Esophagus (tissue), 2 donors: ENCODE results near the gene TIGD1. TPM values are rescaled to one million over a fixed set of nuclear protein-coding genes. Genes with fewer than 3 reads are reported as not detected.

ENCODE experiments used
- H3K27ac ChIP-seq, 2 donors: one replicate each; pipeline ENCODE4 v1.5.1; 2013; ENCODE audit warnings: low read depth in 2 of 2, mild to moderate bottlenecking in 2 of 2, inconsistent platforms in 1 of 2, low read length in 1 of 2, moderate library complexity in 1 of 2
- H3K27me3 ChIP-seq, 2 donors: one replicate each; pipeline ENCODE4 v1.6.1; 2013; ENCODE audit warnings: low read length in 2 of 2, control low read depth in 1 of 2, mild to moderate bottlenecking in 1 of 2; ENCODE audit not compliant: insufficient read depth in 2 of 2, control insufficient read depth in 1 of 2
- H3K36me3 ChIP-seq, 2 donors: one replicate each; pipeline ENCODE4 v1.6.1; 2013; ENCODE audit warnings: low read length in 1 of 2; ENCODE audit not compliant: control insufficient read depth in 2 of 2, insufficient read depth in 2 of 2
- H3K4me1 ChIP-seq, 2 donors: one replicate each; pipeline ENCODE4 v1.6.1; 2013; ENCODE audit warnings: low read length in 1 of 2; ENCODE audit not compliant: control insufficient read depth in 2 of 2, insufficient read depth in 2 of 2
- H3K4me3 ChIP-seq, 2 donors: one replicate each; pipeline ENCODE4 v1.5.1; 2013; ENCODE audit warnings: low read length in 2 of 2, mild to moderate bottlenecking in 2 of 2, low read depth in 1 of 2, moderate library complexity in 1 of 2
- H3K9me3 ChIP-seq, 2 donors: one replicate each; pipeline ENCODE4 v1.6.1; 2013; ENCODE audit warnings: mild to moderate bottlenecking in 2 of 2, low read depth in 1 of 2, low read length in 1 of 2, moderate library complexity in 1 of 2; ENCODE audit not compliant: control insufficient read depth in 2 of 2, insufficient read depth in 1 of 2
- WGBS, 2 donors: extraction: QIAGEN DNeasy Blood & Tissue Kit; methylation state at CpG; one replicate each; pipeline ENCODE4 v1.1.7; 2013; 5-methylcytosine and 5-hydroxymethylcytosine counted together
- polyA plus RNA-seq, 2 donors: library from polyadenylated mRNA; stranded (reverse); fragments of 200-250 nt; gene quantifications; one replicate each; pipeline ENCODE4 v1.2.3, GENCODE V29; 2013
- donor health status: healthy with polysubstance abuse.
- donor health status: Bipolar disorder and iron deficiency.

Gene TIGD1
- polyA plus RNA-seq, 2 donors = 1.8 to 4.4 TPM

GRCh38 chr2:232541961-232542714, 8.2 kb downstream of the TIGD1 start:
- Histone ChIP-seq H3K4me3 (no peak overlapping the region), H3K27ac (no peak overlapping the region), H3K9me3 (no peaks in the 10 kb centered on the region), H3K4me1 (peaks cover 6 to 8% of the 10 kb centered on the region in 2 donors), H3K27me3 (no peaks in the 10 kb centered on the region), H3K36me3 (peaks cover 0 to 5% of the 10 kb centered on the region in 2 donors)
- WGBS, 2 donors = 53 to 63% methylated on average over 9 of the region's 9 CpGs

DNA sequence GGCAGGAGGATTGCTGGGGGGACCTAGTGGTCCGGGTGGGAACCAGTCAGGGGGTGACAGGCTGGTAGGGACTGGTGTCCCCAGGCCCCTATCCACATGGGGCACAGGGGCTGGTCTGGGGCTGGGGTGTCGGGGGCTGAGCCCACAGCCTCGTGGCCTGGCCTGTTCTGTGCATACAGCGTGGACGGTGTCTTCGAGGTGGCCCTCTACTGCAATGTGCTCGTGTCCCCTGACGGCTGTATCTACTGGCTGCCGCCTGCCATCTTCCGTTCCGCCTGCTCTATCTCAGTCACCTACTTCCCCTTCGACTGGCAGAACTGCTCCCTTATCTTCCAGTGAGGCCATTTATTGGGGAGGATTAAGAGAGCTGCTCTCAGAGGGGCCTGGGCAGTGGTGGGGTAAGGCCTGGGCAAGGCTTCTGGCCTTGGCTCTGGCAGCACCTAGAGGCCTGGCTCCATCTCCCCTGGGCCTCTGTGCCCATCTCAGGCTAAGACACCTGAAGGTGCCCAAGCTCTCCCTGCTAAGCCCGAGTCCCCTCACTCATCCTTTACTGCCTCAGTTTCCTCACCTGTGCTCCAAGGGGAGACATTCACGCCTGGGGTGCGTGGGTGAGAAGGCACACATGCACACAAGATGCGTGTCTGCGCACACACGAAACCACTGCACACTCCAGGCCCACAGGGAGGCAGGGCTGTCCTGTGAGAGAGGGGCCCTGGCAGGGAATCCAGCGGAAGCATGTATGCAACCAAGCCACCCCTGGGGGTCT, 9.0 kb downstream of the TIGD1 start:
- Histone ChIP-seq H3K9me3 (no peaks in the 10 kb centered on the region), H3K36me3 (peaks cover 0 to 5% of the 10 kb centered on the region in 2 donors), H3K27me3 (no peaks in the 10 kb centered on the region), H3K4me1 (peaks cover 6 to 8% of the 10 kb centered on the region in 2 donors), H3K27ac (no peak overlapping the region), H3K4me3 (no peak overlapping the region)
- WGBS, 2 donors = 71 to 75% methylated on average over 19 of the region's 19 CpGs

DNA sequence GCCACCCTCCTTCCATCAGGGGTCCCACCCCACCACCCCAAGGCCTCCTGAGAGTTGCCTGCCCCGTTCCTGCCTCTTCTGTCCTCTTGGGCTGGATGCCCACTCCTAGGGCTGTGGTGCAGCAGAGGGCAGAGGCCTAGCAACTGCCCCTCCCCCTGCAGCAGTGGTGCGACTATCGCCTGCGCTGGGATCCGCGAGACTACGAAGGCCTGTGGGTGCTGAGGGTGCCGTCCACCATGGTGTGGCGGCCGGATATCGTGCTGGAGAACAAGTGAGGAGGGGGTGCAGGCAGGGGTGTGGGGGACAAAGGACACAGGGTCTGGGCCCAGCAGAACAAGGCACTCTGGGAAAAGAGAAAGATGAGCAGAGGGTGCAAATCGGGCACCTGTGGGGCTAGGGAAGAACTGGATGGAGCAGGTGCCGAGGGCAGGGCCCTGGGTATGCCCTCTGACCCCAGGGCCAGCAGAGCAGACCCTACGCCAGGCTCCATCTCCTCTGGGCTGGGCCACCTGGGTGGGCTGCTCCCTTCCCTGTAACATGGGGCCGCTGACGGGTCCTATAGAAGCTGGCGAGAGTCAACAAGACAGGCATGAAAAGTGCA, 9.8 kb downstream of the TIGD1 start:
- Histone ChIP-seq H3K9me3 (peaks cover 0 to 4% of the 10 kb centered on the region in 2 donors), H3K4me1 (peaks cover 3 to 6% of the 10 kb centered on the region in 2 donors), H3K27ac (no peak overlapping the region), H3K27me3 (no peaks in the 10 kb centered on the region), H3K36me3 (peaks cover 0 to 2% of the 10 kb centered on the region in 2 donors), H3K4me3 (no peak overlapping the region)
- 78 to 80% methylated on average over 17 of the region's 17 CpGs for WGBS, 2 donors

GRCh38 chr2:232539298-232540231, 10.8 kb downstream of the TIGD1 start, which contains the start of gene CHRNG:
Gene CHRNG (plus strand): TSS chr2:232539692. CDS start chr2:232539748, 56 bp downstream.
- Histone ChIP-seq H3K36me3 (no peaks in the 10 kb centered on the region), H3K27ac (no peak within 1 kb of the TSS), H3K4me3 (no peak within 1 kb of the TSS), H3K4me1 (peaks cover 3 to 6% of the 10 kb centered on the region in 2 donors), H3K9me3 (peaks cover 0 to 6% of the 10 kb centered on the region in 2 donors), H3K27me3 (no peaks in the 10 kb centered on the region)
- WGBS, 2 donors = 53 to 54% methylated on average over 23 of the region's 23 CpGs

GRCh38 chr2:232538671-232539070, 11.7 kb downstream of the TIGD1 start:
- H3K9me3 ChIP-seq = peaks cover 0 to 6% of the 10 kb centered on the region in 2 donors
- WGBS, 2 donors = 23 to 28% methylated on average over 4 of the region's 4 CpGs
- no peaks in the 10 kb centered on the region for H3K27me3 ChIP-seq
- no peak overlapping the region for H3K27ac ChIP-seq
- peaks cover 3 to 6% of the 10 kb centered on the region in 2 donors for H3K4me1 ChIP-seq
- no peaks in the 10 kb centered on the region for H3K36me3 ChIP-seq
- no peak overlapping the region for H3K4me3 ChIP-seq

GRCh38 chr2:232537499-232537898, 12.9 kb downstream of the TIGD1 start:
- peaks cover 0 to 6% of the 10 kb centered on the region in 2 donors for H3K9me3 ChIP-seq
- H3K36me3 ChIP-seq = no peaks in the 10 kb centered on the region
- 67 to 73% methylated on average over 4 of the region's 4 CpGs for WGBS, 2 donors
- no peak overlapping the region for H3K27ac ChIP-seq
- H3K4me3 ChIP-seq = no peak overlapping the region
- H3K27me3 ChIP-seq = no peaks in the 10 kb centered on the region
- peaks cover 3 to 6% of the 10 kb centered on the region in 2 donors for H3K4me1 ChIP-seq

DNA sequence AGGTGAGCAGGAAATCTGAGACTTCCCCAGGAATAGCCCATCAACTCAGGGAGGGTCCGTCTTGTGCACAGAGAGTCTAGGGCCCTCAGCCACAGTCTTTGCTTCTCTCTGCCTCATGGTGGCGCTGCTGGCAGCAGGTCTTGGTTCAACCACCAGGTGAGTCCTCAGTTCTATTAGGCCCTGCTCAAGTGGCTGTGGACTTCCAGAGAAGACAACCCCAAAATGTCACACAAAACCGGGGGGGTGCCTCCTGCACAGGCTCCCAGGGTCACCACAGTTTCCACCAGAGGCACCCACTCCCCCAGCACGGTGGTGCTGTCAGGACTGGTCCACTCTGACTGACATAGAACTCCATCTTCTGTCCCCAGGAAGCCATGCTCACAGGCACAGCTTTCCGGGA, 13.3 kb downstream of the TIGD1 start:
- H3K27ac ChIP-seq = no peak overlapping the region
- H3K4me1 ChIP-seq = peaks cover 3 to 6% of the 10 kb centered on the region in 2 donors
- peaks cover 0 to 6% of the 10 kb centered on the region in 2 donors for H3K9me3 ChIP-seq
- no peaks in the 10 kb centered on the region for H3K27me3 ChIP-seq
- no peaks in the 10 kb centered on the region for H3K36me3 ChIP-seq
- no peak overlapping the region for H3K4me3 ChIP-seq
- WGBS, 2 donors = 54 to 63% methylated on average over 5 of the region's 5 CpGs

DNA sequence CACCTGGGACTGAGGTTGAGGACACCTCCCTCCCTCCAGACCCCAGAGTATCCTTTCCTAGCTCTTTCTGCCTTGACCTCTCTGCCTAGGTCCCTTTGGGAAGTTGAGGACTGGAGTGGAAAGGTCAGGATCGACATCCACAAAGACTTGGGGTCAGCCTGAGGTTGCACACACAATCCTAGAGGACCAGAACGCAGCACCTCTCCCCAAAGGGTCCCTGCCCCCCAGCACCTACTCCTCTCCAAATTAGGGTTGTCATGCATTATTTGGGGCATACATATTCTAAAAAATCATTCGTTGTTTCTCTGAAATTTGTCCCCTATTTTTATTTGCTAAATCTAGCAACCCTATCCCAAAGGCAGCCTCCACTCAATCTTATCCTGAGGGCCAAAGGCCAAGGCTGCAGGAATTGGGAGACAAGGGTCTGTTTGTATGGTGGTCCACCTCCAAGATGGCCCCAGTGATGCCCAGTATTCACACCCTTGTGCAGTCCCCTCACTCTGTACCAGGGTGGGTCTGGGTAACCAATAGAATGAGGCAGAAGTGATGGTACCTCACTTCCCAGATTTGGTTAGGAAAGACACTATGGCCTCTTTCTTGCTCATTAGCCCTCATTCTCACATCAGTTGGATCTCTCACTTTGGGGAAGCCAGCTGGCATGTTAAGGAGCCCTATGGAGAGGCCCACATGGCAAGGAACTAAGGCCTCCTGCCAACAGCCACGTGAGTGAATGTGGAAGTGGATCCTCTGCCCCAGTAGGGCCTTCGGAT, 14.4 kb downstream of the TIGD1 start:
- peaks cover 3 to 6% of the 10 kb centered on the region in 2 donors for H3K4me1 ChIP-seq
- H3K27me3 ChIP-seq = no peaks in the 10 kb centered on the region
- no peak overlapping the region for H3K4me3 ChIP-seq
- no peak overlapping the region for H3K27ac ChIP-seq
- WGBS, 2 donors = 88 to 89% methylated on average over 5 of the region's 5 CpGs
- H3K9me3 ChIP-seq = peaks cover 0 to 6% of the 10 kb centered on the region in 2 donors
- H3K36me3 ChIP-seq = no peaks in the 10 kb centered on the region
